Measurements from ENCODE around the gene CASK.
A peak's percentile ranks its signal among the peaks of the same experiment; 100 is the strongest.

The CASK gene

DNA sequence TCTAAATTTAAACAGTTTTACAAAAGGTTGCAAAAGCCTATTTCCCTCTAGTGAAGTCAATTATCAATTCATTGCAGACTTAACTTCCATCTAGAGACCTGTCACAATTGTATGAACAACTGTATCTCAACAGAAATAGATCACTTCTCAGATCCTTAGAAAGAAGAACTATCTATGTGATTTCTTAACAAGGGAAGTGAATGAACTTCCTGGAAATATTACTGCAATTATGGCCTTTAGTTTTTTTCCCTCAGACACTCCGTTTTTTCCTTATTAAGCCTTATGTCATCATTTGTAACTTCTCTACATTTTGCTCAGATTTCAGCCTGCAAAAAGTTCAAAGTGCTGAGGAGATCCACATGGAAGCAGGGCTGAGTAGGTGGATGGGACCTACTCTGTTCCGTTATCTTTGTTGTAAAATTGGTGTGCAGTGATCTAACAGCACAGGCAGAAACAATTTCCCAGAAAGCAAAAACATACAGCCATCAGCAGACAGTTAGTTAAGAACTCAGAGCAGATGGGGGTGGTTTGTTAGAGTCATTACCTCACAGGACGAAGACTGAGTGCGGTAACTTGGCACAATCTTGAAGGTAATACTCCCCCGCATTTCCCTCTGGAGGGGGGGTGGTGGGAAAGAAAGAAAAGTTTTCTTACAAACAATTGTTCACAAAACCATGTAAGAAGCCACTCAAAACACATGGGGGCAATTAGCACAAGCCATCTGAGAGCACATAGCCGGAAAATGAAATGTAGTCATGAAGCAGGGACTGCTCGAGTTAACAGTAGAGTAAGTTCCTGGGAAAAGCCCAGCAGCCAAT lies 363.9 kb downstream of the CASK start:
- peak; percentile 7 for DNase-seq (ENCODE audit: low spot score)

DNA sequence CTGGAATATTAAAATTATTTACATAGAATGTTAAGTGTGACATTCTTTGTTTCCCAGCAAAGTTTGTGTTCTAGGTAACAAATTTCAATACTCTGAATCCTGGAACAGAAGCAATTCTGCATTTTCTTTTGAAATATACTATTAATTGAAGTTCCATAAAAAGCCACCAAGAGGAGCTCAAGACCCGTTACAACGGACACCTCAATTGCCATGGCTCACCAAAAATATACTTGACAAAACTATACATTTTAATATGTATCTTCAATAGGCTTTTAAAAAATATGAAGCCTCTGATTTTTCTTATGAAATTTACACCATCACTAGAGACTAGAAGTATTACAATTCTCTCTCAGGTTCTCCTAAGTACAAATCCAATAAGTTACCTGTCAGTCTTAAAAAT lies 364.8 kb downstream of the CASK start:
- peak; percentile 22 for DNase-seq (ENCODE audit: low spot score)

DNA sequence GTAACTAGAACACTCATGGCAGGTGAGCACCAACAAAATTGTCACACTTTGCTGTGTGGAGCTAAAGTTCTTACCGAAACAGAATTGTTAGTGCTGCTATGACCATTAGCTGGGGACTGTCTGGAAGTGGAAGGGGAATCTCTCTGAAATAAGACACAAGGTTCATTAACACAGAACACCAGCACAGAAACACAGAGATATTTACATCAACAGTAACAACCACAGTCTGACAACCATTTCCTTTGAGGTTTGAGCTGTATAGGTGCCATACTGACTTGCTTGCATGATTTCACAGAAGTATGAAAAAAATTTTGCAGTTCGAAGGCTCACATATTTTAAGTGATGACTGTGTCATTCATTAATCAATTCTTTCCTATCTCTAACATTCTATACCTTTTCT lies 366.4 kb downstream of the CASK start:
- no peak for DNase-seq (ENCODE audit: low spot score)

DNA sequence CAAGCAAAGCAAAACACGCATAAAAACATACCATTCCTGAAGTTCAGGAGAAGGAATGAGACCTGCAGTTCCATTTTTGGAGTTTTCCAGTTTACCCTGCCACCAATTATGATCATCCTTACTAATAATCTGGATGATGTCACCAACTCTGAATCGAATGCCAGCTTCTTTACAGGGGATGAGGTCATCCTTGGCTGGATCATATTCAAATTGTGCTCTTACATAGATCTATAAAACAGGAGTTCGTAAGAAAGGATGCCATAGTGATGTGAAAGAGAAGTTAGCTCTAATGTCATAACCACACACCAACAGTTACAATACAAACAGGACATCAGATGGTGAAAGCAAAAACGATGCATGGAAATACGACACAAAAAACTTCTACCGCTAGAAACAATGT lies 369.7 kb downstream of the CASK start:
- no peak for DNase-seq (ENCODE audit: low spot score)

DNA sequence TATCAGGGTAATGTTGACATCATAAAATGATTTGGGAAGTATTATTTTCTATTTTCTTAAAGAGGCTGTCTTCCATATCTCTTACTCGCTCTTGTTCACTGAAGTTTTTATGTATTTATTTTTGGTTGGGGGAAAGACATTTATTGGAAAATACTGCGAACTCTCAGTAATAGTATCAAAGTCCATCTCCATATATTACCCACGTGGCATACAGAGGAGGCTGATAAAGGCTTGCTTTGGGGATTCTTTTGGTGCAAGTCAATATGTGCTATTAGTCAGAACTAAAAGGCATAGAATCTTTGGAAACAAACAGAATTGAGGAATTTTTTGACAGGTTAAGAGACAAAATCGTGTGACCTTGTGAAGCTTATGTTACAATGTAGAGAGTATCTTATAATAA lies 374.9 kb downstream of the CASK start:
- DNase-seq (ENCODE audit: low spot score) = no peak

DNA sequence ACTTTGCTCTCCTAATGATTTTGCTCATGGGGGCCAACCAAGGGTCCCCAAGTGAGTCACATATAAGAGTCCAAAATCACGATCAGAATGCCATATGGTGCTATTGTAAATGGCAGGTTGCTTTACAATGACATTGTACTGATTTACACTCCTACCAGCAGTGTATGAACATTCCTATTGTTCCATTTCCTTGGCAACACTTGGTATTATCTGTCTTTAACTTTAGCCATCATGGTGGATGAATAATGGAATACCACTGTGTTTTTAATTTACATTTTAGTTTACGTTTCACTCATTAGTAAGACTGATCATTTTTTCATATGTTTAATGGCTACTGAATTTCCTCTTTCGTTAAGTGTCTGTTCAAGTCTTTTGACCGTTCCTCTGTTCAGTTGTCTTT lies 379.7 kb downstream of the CASK start:
- no peak for DNase-seq (ENCODE audit: low spot score)

DNA sequence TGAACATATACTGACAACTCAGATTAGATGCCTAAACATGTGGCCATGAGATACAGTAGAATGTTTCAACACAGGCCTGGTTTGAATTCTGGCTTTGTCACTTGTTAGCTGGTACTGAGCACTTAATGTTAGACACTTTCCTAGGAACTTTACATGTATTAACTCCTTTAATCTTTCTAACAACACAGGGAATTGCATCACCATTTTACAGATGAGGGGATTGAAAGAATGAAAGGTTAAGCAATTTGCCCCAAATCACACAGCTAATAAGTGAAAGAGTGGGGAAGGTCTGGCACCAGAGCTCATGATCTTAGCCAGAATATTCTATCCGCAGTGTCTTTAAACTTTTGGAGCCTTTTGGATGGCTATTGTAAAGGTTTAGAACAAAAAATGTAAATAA lies 380.3 kb downstream of the CASK start:
- no peak for DNase-seq (ENCODE audit: low spot score)

DNA sequence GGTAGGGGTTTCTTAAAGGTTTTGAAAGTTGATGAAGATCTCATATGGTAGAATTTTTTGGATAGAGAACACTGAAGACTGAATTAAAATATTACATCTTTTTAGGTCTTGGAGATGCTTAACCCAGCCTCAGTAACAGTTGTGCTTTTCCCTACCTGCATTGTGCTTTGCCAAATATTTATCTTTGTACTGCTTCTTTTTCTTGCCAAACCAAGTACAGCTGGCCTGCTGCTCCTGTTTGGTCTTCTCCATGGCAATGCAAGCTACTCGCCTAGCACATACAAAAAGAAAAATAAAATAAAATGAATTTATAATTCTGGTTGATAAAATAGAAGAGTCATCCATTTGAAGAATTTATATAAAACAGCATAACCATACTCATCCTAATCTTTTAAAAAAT lies 380.8 kb downstream of the CASK start:
- DNase-seq (ENCODE audit: low spot score) = no peak

DNA sequence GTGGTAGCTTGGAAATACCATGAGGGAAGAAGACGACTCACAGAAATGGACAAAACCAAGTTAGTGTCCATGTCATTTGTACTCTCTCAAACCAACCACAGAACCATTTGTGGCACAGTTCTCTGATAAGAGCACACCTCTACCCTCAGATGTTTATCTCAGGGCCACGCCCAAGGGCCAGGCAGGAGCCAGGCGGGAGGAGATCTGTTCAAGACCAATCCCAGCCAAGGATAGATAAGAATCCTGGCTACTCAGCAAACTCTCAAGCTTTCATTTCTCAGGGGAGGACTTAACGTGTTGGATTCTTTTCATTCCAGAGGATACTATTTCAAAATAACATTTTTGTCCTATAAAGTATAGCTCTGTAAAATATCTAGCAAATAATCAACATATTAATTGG lies 381.2 kb downstream of the CASK start:
- DNase-seq (ENCODE audit: low spot score) = no peak

DNA sequence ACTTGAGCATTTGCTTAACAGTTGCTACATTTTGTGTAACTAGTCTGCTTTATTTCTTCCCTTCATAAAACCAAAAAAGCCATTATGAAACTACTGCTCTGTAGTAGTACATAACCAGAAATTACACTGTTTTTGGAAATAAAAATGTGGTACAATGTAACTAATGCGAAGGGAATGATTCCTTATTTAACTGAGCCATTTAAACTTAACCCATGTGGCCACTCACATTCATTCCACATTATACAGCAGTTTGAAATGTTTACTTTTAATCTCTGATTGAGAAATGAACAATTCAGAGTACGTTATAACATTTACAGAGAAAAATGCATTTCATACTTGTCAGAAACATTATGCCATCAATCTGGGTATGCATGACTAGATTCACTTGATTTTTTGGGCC lies 382.0 kb downstream of the CASK start:
- no peak for DNase-seq (ENCODE audit: low spot score)

DNA sequence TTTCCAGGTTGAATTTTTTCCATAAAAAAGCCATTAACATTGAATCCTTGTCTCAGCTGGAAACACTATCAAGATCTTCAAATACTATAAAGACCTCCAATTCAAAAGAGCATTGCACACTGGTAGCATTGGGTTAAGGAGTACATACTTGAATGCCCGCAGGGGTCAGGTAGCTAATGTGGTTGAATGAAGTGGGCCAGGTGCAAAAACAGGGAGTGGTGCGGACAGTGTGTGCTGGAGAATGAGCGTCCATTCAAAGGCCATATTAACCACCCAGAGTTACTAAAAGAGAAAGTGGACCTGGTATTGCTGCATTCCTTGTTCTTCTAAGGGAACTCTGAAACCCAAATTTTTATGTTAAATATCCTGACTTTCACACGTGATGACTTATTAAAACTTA lies 384.6 kb downstream of the CASK start:
- no peak for DNase-seq (ENCODE audit: low spot score)

DNA sequence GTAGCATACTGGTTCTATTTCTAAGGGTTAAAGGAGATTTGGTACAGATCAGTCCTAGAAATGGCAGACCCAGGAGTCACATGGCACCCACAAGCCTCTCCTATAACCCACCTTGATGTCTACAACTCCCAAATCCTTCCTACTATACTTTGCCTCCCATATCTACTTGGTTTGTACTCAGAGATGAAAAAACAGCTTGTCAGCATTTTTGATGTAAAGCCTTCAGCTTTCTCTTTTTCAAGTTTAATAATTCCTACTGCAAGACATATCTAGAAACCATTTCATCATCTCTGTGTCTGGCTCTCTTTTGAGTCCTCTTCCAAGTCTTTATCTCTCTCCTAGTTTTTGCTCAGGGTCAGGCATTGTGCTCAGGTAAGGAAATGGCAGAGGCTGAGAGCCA lies 393.3 kb downstream of the CASK start:
- no peak for DNase-seq (ENCODE audit: low spot score)

DNA sequence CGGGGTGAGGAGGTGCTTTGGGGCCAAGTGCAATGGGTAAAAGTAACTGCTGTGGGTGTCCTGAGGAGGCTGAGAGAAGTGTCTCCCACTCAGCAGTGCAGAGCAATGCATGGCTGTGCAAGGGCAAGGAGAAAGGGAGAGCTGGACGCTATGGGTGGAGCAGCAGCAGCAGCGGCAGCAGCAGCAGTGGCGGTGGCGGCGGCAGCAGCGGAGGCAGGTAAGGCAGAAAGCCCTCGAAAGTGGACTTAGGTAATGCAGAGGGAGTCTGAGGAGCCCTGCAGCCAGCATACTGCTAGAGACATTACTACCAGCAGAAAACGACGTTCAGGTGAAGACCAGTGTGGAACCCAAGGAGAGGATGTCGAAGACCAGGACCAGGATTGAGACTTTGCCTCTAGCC lies 394.1 kb downstream of the CASK start:
- DNase-seq (ENCODE audit: low spot score) = no peak

DNA sequence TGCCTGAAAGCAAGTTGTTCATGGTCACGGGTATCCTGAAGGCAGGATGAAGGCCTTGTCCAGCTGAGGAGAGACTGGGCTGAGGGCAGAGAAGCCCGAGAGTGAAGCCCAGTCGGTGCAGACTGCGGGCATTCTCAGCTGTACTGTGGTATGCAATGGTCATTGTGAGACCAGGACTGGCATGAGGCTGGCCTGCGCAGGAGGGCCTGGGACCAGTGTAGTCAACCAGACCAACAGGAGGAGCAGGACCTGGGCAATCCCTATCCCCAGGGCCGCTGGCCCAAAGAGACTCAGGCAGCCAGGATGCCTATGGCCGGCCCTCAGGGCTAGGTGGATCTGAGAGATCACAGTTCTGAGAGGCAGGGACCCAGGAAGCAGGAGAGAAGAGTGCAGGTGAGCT lies 394.6 kb downstream of the CASK start:
- DNase-seq (ENCODE audit: low spot score) = no peak

DNA sequence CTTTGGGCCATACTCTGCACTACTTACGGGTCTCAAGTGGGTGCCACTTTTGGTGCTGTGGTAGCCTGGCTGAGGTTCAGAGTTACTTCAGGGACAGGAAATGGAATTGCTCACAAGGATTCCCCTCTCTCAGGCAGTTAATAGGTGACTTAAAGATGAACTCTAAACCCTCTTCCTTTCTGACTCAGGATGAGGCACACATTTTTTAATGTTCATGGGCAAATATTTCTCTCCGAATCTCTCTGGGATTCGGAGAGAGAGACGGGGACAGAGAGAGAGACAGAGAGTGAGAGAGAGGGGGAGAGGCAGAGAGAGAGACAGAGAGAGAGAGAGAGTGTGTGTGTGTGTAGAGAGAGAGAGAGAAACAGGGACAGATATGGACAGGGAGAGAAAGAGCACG lies 396.4 kb downstream of the CASK start:
- DNase-seq (ENCODE audit: low spot score) = peak; percentile 3

DNA sequence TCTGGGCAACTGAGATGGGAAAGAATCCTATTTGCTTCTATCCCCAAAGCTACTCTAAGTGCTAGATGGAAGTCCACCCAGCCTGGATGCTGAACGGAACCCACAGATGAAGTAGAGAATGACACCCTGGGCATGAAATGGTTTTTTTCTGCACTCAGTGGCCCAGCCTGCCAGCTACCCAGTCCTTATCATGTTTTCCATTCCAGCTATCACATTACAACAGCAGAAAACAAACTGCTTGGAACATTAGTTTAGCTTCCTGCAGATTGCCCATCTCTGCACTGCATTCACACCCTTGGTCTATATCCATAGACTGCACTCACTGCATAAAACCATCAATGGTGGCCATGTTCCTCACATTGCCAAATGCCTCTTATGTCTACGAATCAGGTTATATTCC lies 397.1 kb downstream of the CASK start:
- DNase-seq (ENCODE audit: low spot score) = no peak

DNA sequence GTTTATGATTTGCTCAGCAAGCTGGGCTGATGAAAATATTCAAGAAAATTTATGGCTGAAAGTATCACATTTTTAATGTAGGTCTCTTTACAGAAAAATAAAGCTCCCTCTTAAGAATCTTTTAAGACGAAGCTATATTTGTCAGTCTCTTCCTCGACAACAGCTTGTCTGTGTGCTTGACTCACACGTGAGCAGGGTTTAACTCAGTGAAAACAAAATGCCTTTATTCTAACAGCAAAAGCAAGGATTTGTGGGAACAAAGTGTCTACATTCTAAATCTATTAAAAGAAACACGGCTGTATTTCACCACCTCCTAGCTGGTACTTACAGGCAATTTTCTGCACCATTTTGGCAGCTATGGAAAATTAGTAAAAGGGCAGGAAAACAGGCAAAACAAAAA lies 400.7 kb downstream of the CASK start:
- no peak for DNase-seq (ENCODE audit: low spot score)

DNA sequence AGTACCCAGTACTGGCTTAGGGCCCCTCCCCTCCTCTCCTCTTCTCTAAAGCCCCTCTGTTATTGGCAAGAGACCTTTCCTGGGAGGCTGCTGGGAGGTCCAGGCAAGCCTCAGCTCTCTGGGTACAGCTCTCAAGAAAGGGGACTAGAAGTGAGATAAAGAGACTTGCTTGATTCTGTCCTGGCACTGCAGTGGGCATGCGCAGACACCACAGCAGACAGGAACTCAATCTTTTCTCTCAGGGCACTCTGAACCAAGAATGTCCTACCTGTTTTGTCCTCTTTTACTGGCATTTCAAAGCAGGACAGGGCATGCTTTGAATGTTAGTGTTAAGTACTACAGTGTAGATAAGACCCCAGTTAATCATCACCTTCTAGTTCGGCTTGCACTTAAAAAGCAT lies 401.3 kb downstream of the CASK start:
- DNase-seq (ENCODE audit: low spot score) = no peak

DNA sequence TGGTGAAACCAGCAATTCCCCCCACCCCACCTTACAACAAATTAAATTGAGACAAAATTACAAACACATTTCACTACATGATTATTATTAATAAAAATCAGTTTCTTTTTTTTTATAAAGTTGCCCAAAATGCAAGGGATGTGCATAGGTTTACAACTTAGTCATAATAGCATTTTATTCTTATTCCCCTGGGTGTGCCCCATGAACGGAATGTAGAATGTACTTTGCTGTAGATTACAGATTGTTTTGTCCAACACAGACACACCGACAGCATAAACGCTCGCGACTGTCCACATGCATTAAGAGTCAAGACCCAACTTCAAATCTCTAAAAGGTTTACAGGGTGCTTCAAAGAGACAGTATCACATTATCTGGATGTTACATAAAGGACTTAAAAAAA lies 403.9 kb downstream of the CASK start:
- DNase-seq (ENCODE audit: low spot score) = no peak

DNA sequence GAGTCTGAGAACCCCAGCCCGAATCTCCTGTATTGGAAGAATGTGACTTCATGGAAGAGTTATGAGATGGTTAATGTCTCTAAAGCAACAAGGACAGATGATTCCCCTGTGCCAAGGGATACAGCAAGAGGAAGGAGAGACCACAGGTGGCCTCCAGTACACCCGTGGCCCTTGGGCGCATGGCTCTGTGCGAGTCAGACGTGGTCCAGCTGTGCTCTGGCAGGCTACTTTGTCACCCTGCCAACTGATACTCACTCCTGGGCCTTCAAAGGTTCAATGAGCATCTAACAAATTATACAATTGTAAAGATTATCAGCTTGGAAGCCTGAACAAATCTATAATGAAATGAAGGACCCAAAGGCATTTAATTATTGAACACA lies 404.5 kb downstream of the CASK start:
- DNase-seq (ENCODE audit: low spot score) = no peak

DNA sequence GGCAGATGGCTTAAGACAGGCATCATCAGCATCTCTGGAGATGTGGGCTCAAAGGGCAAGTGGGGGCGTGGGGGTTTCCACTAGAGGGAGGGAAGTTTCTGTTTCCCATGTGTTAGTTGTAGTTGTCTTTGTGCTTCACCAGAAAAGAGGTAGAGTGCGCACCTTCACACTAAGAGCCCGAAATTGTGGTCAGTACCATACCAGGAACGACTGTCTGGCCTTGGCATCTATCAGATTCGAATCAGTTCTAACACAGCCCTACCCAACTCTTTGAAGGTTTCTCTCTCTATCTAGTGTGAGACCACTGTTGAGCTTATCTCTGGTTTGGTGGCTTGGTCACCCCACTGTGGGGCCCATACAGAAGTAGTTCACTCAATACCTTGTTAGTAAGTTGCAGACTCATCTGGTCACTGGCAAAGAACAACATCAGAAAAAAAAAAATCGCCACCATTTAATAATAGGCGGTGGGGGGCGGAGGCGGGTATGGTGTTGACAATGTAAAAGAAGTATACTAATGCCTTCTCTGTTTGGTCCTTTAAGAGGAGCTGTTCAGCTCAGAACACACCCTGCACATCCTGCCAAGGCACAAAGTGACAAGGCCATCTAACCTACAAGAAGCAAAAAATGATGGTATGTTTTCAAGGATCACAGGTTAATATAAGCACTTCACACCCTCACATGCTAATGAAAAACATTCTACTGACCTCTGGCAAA lies 405.1 kb downstream of the CASK start:
- DNase-seq (ENCODE audit: low spot score) = no peak

DNA sequence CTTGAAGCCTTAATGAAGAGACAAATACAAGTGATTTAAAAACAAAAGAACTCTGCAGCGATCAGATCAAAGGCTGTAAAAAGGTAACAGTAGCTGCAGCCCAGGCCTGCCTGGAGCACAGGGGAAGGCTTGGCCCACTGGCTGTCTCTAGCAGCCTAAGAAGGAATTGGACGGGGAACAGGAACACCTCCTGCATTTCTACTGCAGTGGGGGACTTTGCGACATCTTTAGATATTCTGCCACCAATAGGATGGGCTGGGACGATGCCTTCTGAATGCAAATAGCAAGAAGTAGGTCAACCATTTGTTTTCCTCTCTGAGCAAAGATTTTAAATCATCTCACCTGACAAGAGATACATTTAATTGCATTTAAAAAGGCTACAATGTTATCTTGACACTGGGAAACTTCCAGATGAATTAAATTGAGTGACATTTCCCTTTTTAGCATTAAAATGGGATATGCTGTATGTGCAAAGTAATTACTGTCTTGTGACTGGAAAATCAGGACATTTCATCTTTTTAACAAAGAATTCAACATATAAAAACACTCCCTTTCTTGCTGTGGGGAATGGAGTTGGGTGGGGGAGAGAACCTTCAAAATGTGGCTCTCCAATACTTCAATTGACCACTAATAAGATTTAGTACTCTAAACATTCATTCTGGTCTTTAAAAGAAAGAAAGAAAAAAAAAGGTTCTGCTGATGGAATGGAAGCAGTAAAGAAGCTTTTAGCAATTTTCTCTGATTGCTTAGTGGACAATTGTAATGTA lies 406.2 kb downstream of the CASK start:
- no peak for DNase-seq (ENCODE audit: low spot score)

DNA sequence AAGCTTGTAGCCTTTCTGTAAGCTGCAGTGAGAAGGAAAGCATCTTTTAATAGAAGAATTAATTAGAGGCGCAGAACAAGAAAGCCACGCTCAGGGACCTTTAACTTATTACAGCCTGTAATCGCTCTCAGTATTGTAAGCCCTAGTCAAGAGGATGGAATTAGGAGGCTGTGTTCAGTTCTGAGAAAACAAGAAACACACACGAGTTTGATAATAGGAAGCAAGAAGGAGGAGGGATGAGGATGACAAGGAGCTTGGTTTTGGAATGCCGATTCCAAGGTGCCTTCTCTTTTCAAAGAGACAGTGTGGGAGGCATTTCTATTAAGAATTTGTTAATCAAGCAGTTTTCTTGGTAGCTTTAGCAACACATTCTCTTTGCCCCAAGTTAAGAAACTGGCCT lies 406.9 kb downstream of the CASK start:
- DNase-seq (ENCODE audit: low spot score) = no peak

Measured in GM03348 (cell line).